HG03460 (cell line): Measurements from ENCODE around the gene KCNJ10.

Source experiments
- ATAC-seq: cut with Tn5 transposase; IDR thresholded peaks from one replicate; pipeline ENCODE4 v1.9.1; 2021; ENCODE audit not compliant: unreplicated experiment

Gene KCNJ10

DNA sequence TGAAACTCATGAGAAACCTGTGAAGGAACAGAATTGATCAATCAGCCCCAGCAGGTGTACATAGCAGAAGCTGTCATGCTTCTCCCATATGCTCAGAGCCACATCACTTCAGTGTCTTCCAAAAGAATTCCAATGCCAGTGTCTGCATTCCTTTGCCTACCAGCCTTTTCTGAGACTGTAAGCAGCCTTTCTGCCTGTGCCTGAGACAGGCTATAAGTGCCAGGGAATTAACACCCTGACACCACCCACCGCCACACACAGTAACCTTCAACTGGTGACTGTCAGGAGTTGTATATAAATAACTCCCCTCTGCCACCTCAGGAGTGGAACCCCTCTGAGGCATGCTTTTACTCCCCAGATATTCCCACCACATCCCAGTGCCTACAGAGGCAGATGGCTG lies 77.8 kb downstream of the KCNJ10 start:
- ATAC-seq: no peak

DNA sequence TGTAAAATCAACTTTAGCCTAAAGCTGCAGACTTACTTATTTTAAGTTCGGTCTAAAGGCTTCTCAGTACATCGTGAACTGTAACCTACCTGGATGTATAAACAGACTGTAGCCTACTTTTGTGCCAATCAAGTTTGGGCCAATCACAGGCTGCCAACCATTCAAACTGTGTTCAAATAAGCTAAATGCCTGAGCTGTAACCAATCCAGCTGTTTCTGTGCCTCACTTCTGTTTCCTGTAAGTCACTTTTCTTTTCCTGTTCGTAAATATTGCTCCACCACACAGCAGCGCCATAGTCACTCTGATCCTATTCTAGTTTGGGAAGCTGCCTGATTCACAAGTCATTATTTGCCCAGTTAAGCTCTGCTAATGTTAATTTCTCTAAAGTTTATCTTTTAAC lies 78.4 kb downstream of the KCNJ10 start:
- ATAC-seq: no peak

DNA sequence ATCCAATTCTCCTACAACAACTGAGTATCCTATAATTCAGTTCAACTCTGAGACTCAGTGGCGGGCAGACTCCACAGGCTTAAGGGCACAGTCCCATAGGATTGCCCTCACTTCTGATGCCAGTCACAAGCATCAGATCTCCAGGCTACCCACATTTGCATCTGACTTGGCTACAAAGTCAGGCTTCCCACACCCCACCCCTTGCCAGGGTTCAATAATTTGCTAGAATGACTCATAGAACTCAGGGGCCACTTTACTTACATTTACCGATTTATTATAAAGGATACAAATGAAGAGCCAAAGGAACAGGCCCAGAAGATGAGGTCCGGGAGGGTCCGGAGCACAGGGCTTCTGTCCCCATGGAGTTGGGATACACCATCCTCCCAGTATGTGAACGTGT lies 80.0 kb downstream of the KCNJ10 start:
- no peak for ATAC-seq

DNA sequence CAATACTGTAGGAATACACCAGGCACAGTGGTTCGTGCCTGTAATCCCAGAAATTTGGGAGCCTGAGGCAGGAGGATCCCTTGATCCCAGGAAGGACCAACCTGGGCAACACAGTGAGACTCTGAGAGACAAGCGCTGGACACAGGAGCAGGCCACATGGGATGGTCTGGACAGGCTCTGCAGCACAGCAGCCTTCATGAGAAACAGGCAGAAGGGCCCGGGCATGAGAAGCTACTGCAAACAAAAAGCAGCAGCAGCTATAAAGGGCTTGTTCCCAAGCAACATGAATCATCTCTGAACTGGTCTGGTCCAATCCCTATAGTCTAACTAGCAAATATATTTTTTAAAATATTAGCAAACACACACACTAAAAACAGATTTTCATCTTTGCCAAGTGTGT lies 80.4 kb downstream of the KCNJ10 start:
- ATAC-seq: no peak

DNA sequence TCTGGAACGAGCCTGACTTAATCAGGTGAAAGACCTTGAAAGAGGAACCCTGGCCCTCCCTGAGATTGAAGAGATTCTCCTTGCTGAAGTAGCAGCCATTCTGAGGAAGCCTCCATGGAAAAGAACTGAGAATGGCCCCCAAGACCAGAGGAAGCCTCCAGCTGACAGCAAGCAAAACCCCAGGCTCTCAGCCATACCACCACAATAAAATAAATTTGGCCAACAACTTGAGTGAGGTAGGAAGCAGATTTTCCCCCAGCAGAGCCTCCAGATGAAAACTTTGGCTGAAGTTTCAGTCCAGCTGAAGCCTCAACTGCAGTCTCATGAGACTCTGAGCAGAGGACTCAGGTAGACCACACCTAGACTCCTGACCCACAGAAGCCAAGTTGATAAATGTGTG lies 82.0 kb downstream of the KCNJ10 start:
- no peak for ATAC-seq

DNA sequence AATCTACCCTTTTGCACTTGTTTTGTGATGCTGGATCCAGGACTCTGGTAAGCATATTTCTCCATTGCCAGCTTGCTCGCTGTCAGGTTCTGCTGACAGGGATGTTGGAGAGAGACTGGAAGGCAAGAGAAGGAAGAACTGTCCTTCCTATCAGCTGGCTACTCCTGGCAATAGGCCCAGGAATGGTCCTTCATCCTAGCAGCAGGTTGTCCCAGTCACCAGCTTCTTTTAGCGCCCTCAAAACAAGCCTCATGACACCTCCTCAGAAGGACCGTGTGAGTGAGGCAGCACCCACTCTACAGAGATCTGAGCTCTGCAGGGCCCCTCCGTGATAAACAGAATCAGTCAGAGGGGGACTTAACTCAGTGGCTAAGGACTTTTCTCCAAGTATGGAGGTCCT lies 82.8 kb downstream of the KCNJ10 start:
- ATAC-seq: no peak

DNA sequence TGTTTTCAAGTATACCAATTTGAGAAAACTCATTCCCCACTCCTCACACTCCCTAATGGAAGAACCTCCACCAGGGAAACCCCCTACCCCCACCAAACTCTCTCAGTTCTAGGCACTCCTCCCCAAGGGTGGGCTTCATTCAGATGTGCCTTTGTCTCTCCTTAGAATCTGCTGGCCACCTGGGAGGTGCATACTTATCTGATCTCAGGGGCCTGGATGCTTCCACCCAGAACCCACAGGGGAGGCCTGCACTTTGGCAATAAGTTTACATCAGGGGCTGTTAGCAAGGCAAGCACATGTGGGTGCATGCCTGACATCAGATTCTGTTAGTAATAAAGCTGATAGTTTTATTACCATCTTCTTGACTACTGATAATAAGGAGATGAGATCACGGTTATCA lies 83.4 kb downstream of the KCNJ10 start:
- no peak for ATAC-seq

DNA sequence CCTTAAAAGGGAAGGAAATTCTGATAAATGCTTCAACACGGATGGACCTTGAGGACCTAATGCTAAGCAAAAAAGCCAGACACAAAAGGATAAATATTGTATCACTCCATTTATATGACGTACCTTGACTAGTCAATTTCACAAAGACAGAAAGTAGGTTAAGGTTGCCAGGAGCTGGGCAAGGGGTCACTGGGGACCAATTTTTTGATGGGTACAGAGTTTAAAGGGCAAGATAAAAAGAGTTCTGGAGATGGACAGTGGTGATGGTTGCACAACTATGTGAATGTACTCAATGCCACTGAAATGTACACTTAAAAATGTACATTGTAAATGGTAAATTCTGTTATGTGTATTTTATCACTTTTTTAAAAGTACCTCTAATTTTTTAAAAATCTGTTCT lies 83.9 kb downstream of the KCNJ10 start:
- ATAC-seq: no peak

DNA sequence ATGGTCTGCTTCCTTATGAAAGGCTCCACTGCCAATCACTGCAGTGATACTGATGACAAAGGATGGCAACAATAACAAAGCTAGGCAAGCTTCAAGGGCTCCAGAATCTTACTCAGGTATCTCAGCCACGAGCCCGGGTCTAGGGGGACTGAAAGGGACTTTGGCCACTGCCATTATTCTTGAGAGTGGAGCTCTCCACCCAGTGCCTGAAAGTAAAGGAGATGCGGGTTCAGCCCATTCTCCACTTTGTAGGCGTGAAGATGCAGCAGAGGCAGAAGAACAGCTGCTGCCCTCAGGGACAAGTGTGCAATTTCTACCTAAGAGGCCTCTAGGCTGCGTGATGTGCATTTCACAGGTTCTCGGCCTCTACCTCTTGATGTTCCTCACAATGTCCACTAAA lies 84.5 kb downstream of the KCNJ10 start:
- ATAC-seq: no peak

DNA sequence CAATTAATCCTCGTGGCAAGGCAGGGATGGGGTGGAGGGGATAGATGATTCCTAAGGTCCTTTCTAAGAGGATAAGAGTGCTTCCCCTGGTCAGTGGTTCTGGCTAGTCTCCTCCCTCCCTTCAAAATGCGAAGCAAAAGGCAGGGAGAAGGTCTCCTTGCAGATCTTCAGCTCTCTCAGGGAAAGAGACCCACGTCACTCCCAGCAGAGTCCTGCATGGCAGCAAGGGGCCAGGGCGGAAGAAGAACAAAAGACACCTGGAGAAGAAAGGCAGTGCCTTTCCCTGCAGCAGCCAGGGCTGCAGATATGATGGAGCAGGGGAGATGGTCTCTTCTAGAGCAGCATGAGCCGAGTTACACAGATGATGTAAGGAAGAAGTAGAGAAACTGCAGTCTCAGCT lies 86.3 kb downstream of the KCNJ10 start:
- ATAC-seq: no peak

DNA sequence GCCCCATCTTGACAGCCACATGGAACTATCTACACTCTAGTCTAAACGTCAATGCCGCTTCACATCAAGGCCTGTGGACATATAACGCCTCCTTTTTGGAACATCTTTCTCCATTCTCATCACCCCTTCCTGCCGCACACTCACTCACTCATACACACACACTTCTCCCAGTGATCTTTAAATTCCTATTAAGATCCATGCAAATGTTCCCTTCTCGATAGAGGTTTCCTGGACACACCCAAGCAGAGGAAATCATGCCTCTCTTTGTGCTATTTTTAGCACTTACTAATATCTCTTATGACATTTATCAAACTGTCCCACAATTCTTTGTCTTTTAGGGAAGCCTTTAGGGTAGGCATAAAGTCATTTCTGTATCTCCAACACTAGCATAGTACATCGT lies 87.7 kb downstream of the KCNJ10 start:
- no peak for ATAC-seq

DNA sequence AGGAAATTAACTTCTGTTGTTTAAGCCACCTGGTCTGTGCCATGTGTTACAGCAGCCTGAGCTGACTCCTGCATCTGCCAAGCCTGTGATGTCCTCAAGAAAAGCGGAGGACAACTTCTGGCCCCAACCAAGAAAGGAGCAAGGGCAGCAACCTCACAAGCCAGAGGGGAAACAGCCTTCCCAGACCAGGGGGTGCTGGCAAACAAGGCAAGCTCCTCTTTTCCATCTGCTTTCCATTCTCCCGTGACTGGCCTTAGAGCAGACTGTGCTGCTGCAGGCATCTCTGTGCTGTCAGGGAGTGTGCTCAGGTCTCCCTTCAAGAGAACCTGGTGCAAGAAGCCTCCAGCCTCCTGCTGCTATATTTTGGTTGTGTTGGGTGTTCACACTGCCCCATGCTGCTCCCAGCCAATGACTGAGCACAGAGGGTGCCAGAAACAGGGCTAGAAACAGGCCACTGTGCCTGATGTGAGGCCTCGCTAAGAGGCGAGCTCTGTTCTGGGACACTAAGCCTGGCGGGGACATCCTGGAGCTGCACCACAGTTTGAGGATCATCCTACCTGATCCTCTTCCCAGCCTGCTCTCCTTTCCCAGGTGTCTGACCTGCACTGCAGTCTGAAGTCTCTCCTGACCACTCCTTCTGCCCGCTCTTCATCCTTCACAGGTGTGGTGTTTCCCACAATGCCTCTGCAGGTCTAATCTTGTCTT lies 88.5 kb downstream of the KCNJ10 start:
- ATAC-seq: no peak

DNA sequence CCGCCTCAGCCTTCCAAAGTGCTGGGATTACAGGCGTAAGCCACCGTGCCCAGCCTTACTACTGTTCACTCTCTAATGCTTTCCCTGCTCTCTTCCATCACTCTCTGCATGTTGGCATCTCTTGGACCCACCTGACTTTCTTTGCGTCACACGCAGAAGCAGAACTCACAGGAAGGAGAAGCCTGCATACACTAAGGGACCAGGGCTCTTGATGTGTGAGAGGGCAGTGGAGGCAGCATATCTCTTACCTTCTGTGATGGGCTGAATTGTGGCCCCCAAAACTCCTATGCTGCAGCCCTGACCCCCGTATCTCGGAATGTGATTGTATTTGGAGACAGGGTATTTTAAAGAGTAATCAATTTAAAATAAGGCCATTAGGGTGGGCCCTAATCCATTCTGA lies 89.2 kb downstream of the KCNJ10 start:
- no peak for ATAC-seq

DNA sequence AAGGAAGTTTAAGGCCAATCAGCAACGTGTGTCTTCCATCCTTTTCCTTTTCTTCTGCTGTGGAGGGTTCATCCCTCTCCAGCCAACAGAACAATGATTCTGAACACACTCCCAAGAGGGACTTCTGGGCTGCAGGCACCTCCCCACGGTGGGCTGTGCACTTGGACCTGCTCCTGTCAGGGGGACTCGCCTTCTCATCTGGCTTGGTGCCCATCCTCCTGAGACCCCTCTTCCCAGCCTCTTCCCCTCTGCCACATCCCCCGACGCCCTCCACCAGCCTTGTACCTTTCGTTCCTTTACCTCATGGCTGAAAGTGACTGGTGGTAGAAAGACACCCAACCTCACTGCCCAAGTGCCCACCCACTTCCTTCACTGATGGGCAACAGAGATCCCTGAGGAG lies 89.9 kb downstream of the KCNJ10 start:
- ATAC-seq: no peak

DNA sequence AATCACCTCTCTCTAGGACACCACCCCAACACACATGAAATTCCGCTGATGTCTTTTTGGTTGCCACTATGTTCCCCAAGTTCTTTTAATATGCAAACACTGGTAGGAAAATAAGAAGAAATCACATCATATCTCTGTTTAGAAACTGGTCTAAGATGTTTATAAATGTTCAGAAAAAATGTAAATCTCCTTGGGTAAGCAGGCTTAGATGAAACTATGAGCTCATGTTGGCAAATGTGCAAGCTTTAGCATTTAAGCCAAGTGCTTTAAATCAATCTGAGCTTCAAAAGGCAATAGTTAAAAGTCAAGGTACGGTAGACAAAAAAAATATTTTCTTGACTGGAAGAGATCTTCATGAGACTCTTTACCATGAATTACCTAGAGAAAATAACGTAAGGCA lies 90.7 kb downstream of the KCNJ10 start:
- no peak for ATAC-seq

DNA sequence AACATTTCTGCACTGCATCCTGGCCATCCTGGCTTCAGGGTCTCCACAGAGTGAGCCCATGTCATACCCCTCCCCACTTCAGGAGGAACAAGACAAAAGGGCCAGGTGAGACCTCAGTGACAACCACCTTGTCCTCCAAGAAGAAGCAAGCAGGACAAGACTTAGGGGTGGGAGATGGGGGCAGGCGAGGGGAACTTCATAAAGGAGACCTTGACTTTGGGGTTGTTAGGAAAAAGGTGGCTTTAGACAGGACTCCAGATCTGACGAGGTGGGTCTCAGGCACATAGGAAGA lies 91.9 kb downstream of the KCNJ10 start:
- no peak for ATAC-seq

DNA sequence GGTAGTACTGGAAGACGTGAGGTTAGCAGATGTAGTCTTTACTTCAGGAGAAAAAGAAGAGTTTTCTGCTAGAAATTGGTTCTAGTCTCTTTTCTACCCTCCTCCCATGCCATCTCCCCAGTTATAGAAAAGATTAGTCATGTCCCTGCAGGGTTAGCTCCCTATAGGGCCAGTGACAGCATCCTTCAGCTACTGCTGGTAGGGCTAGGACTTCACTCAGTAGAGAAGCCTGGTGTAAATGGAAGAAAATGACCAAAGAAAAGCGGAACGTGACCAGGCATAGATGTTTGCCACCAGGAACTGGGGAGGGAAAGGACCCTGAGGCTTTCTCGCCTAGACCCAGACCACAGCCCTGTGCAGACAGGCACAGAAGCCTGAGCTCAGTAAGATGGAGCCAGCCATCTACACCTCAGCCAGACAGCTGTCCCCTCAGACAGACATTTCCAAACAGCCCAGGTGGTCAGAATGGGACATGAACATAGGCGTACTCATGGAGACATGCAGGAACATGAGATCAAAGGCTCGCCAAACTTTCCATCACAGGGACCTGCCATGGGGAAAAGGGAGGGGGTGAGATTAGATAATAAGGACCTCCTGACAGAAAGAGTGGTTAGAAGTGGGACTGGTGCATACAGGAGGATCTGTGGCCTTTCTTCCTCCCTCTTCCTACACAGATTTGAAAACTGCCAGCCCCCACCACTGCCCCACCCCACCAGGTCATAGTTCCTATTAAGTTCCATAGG lies 92.4 kb downstream of the KCNJ10 start:
- ATAC-seq: no peak

DNA sequence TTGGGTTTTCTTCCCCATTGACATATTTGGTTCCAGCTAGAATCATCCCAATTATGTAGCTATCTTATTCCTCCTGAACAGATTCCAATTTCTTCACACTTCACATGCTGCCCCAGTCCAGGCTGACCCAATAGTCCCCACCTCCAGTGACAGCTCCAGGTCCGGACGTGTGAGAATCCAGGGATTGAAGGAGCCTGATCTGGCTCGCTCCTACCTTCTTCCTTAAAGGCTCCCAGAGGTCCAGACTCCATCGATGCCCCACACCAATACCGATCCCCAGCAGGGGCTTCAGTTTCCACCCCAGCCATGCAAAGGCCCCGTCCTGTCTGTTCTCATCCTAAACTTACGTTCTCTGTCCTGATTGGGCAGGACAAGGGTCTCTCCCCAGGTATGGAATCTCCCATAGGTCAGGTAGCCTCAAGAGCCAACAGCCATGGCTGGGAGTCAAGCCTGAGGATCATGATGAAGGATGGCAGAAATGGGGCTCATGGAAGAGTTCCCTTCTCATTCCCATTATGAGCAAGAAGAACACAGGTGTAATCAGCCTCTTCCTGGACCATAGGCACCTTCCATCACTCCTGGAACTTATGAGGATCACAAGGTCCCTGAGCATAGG lies 95.5 kb downstream of the KCNJ10 start:
- no peak for ATAC-seq

DNA sequence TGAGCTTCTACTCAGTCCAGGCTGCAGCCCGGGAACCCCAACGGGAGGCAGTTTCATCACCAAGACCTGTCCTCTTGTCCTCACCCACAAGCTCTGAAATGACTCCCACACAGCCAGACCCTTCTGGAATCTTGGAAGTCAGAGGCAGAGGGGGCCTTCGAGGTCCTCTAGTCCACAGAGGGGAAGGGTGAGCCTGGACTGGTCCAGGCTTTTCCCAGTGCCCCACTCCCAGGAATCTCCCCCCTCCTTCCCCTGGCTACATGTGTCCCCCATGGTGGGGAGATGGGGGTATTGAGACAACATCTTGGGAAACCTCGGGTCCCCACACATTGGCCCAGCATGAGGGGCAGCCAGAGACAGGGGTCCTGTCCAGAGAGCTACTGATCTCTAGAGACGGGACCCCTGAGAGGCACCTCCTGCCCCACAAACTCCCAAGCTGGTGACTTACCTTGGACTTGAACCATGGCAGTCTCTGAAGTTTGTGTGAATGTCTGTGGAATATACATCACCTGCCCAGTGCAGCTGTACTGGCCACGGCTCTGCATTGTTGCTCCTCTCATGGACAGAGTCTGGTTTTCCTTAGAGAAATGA lies 96.5 kb downstream of the KCNJ10 start:
- ATAC-seq: no peak

DNA sequence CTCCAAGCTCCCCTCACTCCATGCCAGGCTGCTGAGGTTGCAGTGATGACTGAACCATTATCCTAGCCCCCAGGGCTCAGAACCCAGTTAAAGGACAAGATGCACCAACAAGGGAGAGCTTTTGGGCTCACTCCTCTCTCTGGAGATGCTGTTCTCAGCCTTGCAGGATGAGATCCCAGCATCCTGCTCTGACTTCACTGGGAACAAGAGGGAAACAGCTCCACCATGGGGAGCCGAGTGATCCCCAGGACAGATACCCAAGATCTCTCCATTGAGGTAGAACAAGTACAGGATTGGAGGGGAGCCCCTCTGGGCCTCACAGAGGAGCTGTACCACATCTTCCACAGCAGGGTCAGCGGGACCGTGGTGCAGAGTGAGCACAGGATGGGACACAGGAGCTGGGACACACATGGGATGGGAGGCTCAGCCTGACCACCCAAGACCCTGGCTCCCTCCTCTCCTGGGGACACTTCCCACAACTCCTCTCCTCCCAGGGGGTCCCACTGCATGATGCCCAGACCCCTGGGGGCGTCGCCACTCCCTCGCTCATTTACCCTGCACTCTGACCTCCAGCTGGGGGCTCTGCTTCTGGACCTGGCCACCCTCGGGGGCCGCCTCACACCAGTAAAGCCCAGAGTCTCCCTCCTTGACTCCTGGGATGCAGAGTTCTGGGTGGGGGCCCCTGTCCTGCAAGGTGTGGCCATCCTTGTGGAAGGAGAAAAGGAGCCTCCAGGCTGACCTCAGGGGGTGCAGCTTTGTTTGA lies 97.3 kb downstream of the KCNJ10 start:
- no peak for ATAC-seq

DNA sequence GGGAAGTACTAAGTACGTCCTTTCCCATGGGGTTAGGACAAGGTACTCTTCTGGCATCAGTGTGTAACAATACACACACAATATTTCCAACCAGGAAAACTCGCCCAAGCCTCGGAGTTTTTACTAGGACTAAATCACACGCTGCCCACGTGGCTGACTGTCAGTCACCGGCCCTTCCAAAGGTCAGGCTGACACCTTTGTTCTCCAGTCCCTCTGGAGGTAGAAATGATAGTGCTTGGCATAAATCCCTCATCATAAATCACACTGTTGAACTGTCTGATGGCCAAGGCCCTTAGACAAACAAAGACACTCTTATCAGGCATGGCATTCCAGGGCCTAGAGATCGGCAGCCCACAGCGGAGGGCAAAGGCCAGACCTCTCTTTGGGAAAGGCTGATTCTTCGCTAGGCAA lies 99.0 kb downstream of the KCNJ10 start:
- no peak for ATAC-seq

DNA sequence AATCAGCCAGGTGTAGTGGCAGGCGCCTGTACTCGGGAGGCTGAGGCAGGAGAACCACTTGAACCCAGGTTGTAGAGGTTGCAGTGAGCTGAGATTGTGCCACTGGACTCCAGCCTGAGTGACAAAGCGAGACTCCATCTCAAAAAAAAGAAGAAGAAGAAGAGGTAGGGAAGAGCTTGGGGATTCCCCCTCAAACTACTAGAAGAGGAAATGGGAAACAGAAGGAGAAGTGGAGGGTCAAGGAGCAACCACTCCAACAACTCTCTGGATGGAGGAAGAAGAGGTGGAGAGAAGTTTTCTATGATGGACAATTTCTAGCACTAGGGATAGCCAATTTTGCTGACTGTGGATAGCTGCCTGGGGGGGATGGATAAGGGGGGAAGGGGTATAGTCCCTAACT lies 101.1 kb downstream of the KCNJ10 start:
- no peak for ATAC-seq
